Esophagus muscularis mucosa (tissue), 4 donors: ENCODE data around the gene AGAP1. TPM values are rescaled to one million over a fixed set of nuclear protein-coding genes. Genes with fewer than 3 reads are reported as not detected.

ENCODE experiments used
- DNase-seq: peaks from one replicate; pipeline ENCODE4 v3.0.0-alpha.2; 2017; ENCODE audit errors: extremely low spot score
- H3K27ac ChIP-seq, 4 donors: fragments of 200-600 bp; sonication (generic); replicated peaks in 1 of 4; 1 replicate in 3 of 4; 2 replicates in 1 of 4; pipeline ENCODE4 v1.5.1; 2016 to 2019; ENCODE audit warnings: mild to moderate bottlenecking in 1 of 4
- H3K27me3 ChIP-seq, 4 donors: fragments of 200-600 bp; sonication (generic); one replicate each; pipeline versions ENCODE4 v1.5.1 to v1.6.0; 2016 to 2019
- H3K36me3 ChIP-seq, 4 donors: fragments of 200-600 bp; sonication (generic); one replicate each; pipeline ENCODE4 v1.5.1; 2016 to 2019
- H3K4me1 ChIP-seq, 4 donors: fragments of 200-600 bp; sonication (generic); one replicate each; pipeline ENCODE4 v1.5.1; 2016 to 2019
- H3K4me3 ChIP-seq, 4 donors: fragments of 200-600 bp; sonication (generic); 1 replicate in 2 of 4; 2 replicates in 2 of 4; pipeline ENCODE4 v1.5.1; 2016 to 2019; ENCODE audit warnings: mild to moderate bottlenecking in 4 of 4, moderate library complexity in 1 of 4
- H3K9me3 ChIP-seq, 4 donors: fragments of 200-600 bp; sonication (generic); 1 replicate in 3 of 4; 2 replicates in 1 of 4; pipeline ENCODE4 v1.5.1; 2016 to 2019
- CTCF ChIP-seq, 3 experiments: fragments of 200-600 bp in 2 of 3; fragments of 450-650 bp in 1 of 3; sonication (generic) in 2 of 3; IDR thresholded peaks; one replicate each; pipeline ENCODE4 v1.5.1; 2017 to 2019; ENCODE audit warnings: antibody characterized with exemption in 3 of 3, mild to moderate bottlenecking in 2 of 3, moderate library complexity in 1 of 3
- EP300 ChIP-seq: sonication (generic); formaldehyde crosslinking; IDR thresholded peaks from one replicate; pipeline ENCODE4 v1.6.1; 2017; ENCODE audit warnings: antibody characterized with exemption
- POLR2A ChIP-seq: fragments of 450-650 bp; IDR thresholded peaks from one replicate; pipeline ENCODE4 v1.6.1; 2017; ENCODE audit warnings: antibody characterized with exemption, moderate library complexity, mild to moderate bottlenecking, low read depth
- POLR2AphosphoS5 ChIP-seq, 2 donors: sonication (generic); formaldehyde crosslinking; IDR thresholded peaks; one replicate each; pipeline ENCODE4 v1.6.1; 2017; ENCODE audit warnings: antibody characterized with exemption in 2 of 2
- WGBS: methylation state at CpG from one replicate; pipeline ENCODE4 v1.1.5; 2018; 5-methylcytosine and 5-hydroxymethylcytosine counted together
- intact Hi-C: fragments of 100-400 bp; cut with DNase I; formaldehyde crosslinking; loops from one replicate; pipeline ENCODE4 v1.15.1; 2023
- total RNA-seq, 4 donors: library from RNA; depleted of rRNA; stranded (reverse); fragments of >200 nt; gene quantifications; one replicate each; pipeline versions ENCODE4 v1.1.0 to v1.2.1, GENCODE V29; 2016

The AGAP1 gene
- total RNA-seq, 4 donors from 2014 or later, result 37.9 to 62.4 (median 47.2) TPM

- WGBS, result 94% methylated on average over 11 of the region's 11 CpGs
- H3K4me1 ChIP-seq, result peaks cover 10 to 26% (median 17%) of the 10 kb centered on the region in 4 donors
- H3K27me3 ChIP-seq, result no peaks in the 10 kb centered on the region
- no peak overlapping the region for H3K4me3 ChIP-seq
- intact Hi-C loops, result no loop called here
- H3K27ac ChIP-seq, result peak overlapping the region in 1 of 4 donors; percentile 23
- DNase-seq, result no peak
- H3K36me3 ChIP-seq, result no peaks in the 10 kb centered on the region
- TF ChIP-seq POLR2A, result no peak
- no peak for TF ChIP-seq EP300
- TF ChIP-seq POLR2AphosphoS5 (IDR thresholded peaks at IDR 0.05), result no peak
- no peaks in the 10 kb centered on the region for H3K9me3 ChIP-seq
Measured at GRCh38 chr2:235576337-235576910, 82.6 kb downstream of the AGAP1 start.

- no peak for DNase-seq
- no peaks in the 10 kb centered on the region for H3K27me3 ChIP-seq
- peak overlapping the region in 1 of 4 donors; percentile 23 for H3K27ac ChIP-seq
- H3K4me3 ChIP-seq, result peak overlapping the region in 1 of 4 donors; percentile 21
- no peaks in the 10 kb centered on the region for H3K9me3 ChIP-seq
- peaks cover 10 to 26% (median 17%) of the 10 kb centered on the region in 4 donors for H3K4me1 ChIP-seq
- no peak for TF ChIP-seq EP300
- TF ChIP-seq CTCF (IDR thresholded peaks at IDR 0.05), result no peak
- no peak for TF ChIP-seq POLR2A
- no peak for TF ChIP-seq POLR2AphosphoS5 (IDR thresholded peaks at IDR 0.05)
- 82% methylated on average over 27 of the region's 28 CpGs for WGBS
- H3K36me3 ChIP-seq, result no peaks in the 10 kb centered on the region
- intact Hi-C loops, result no loop called here
Measured at GRCh38 chr2:235577404-235578330, 83.8 kb downstream of the AGAP1 start.

GRCh38 chr2:235579128-235579527 lies 85.3 kb downstream of the AGAP1 start:
- WGBS, result 96% methylated on average over 9 of the region's 9 CpGs

GRCh38 chr2:235580426-235581157 lies 86.7 kb downstream of the AGAP1 start:
- intact Hi-C loops, result no loop called here

More at GRCh38 chr2:235579128-235579527, 85.3 kb downstream of the AGAP1 start:
- no peak for TF ChIP-seq POLR2A
- TF ChIP-seq CTCF (IDR thresholded peaks at IDR 0.05), result no peak
- TF ChIP-seq POLR2AphosphoS5 (IDR thresholded peaks at IDR 0.05), result no peak
- TF ChIP-seq EP300, result no peak
- no peak overlapping the region for H3K27ac ChIP-seq
- H3K36me3 ChIP-seq, result no peaks in the 10 kb centered on the region
- no peaks in the 10 kb centered on the region for H3K9me3 ChIP-seq
- no peaks in the 10 kb centered on the region for H3K27me3 ChIP-seq
- DNase-seq, result no peak
- intact Hi-C loops, result no loop called here
- H3K4me1 ChIP-seq, result peaks cover 3 to 15% (median 12%) of the 10 kb centered on the region in 4 donors
- no peak overlapping the region for H3K4me3 ChIP-seq

More at GRCh38 chr2:235580426-235581157, 86.7 kb downstream of the AGAP1 start:
- H3K9me3 ChIP-seq, result no peaks in the 10 kb centered on the region
- no peak overlapping the region for H3K4me3 ChIP-seq
- H3K27ac ChIP-seq, result no peak overlapping the region
- 88% methylated on average over 7 of the region's 7 CpGs for WGBS
- peaks cover 0 to 12% (median 8%) of the 10 kb centered on the region in 4 donors for H3K4me1 ChIP-seq
- H3K27me3 ChIP-seq, result no peaks in the 10 kb centered on the region
- DNase-seq, result no peak
- TF ChIP-seq POLR2AphosphoS5 (IDR thresholded peaks at IDR 0.05), result no peak
- no peak for TF ChIP-seq CTCF (IDR thresholded peaks at IDR 0.05)
- TF ChIP-seq POLR2A, result no peak
- no peak for TF ChIP-seq EP300
- H3K36me3 ChIP-seq, result no peaks in the 10 kb centered on the region
